HG03378 (cell line): ENCODE results near the gene WDR49.

Experiments
- ATAC-seq: cut with Tn5 transposase; IDR thresholded peaks from one replicate; pipeline ENCODE4 v1.9.1; 2021; ENCODE audit warnings: mild to moderate bottlenecking, moderate library complexity; ENCODE audit not compliant: unreplicated experiment

The WDR49 gene

DNA sequence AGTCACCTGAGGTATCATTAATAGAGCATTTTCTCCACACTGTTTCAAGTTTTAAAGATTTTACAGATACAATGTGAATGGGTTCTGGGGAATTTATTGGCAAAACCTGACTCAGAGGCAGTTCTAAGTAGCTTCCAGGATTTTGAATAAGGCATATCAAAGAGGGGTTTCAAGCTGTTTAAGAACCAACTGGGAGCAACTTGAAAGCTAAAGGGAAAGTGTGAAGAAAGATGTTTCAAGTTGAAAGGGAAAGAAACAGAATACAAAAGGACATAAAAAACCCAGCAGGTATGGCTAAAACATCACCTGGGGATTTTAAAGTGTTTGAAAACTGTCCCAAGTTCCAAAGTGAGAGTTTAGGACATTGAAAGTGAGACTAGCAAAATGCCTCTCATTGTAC is 162.1 kb downstream of the WDR49 start:
- no peak for ATAC-seq

DNA sequence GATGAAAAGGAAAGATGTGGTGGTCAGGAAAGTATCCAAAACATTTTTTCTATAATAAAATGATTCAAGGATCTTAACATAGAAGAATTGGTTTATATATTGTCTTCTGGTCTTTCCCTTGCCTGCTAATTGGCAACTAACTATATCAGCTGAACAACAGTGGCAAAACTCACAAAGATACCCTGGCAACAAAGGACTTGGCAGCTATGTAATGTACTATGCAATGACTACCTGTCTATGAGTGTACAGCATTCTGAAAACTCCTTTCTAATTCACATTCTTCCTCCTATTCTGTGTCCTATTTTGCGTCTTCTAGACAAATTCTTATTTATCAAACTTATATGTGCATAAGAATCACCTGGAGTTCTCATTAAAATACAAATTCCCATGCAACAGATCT is 164.2 kb downstream of the WDR49 start:
- ATAC-seq: no peak

DNA sequence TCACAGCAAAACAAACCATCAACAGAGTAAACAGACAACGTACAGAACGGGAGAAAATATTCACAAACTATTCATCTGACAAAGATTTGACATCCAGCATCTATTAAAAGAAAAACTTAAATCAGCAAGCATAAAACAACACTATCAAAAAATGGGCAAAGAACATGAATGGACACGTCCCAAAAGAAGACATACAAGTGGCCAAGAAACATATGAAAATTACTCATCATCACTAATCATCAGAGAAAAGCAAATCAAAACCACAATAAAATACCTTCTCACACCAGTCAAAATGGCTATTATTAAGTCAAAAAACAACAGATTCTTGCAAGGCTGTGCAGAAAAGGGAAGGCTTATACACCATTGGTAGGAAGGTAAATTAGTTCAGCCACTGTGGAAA is 166.2 kb downstream of the WDR49 start:
- no peak for ATAC-seq

DNA sequence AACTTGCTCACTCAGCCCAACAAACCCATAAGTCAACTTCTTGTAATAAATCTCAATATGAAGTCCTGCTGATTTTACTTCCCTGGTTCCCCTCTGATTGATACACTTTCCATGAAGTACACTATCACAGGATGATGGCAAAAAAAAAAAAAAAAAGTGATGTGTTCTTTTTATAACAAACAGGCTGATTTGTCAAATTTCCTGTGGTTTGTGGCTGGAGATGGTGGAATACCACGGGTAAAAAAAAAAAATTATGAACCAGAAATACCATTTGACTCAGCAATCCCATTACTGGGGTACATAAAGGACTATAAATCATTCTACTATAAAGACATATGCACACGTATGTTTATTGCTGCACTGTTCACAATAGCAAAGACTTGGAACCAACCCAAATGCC is 169.2 kb downstream of the WDR49 start:
- ATAC-seq: no peak

DNA sequence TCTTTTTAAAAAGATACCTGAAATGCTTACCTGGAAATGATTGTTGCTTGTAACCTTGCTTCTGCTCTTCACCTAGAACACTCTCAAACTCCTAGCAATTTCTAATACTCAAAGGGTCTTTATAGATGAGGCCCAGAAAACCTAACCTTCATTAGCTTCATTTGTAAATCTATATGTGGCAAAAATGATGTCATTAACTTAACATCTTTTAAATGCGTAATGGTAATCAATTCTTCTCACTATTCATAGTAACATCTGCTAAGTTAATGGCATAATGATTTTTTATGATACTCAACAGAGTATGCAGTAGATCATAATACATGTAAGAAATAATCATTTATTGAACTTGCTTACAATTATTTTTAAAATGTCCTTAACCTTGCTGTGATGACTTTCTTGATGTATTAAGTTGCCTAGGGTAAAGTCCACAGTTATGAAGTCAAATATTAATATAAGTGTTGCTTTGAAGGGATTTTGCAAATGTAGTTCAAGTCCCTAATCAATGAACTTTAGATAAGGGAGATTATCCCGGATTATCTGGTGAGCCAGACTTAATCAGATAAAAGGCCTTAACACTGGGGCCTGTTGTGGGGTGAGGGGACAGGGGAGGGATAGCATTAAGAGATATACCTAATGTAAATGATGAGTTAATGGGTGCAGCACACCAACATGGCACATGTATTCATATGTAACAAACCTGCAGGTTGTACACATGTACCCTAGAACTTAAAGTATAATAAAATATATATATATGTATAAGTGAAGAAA is 169.8 kb downstream of the WDR49 start:
- ATAC-seq: no peak

DNA sequence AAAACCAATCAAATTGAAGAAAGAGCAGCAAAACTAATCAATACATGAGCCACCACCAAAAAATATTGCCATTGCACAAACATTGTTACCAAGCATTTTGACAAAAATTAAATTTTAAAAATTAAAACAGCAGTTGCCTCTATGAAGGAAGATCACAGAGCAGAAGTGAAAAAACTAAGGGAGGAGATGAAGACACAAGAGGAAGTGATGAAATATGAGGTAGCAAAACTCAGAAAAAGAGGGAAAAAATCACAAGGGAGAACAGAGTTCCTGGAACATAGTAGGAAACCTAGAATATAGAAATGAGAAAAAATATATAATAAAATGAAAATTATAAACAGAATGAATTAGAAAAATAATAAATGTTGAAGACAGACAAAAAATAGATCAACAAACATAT is 172.6 kb downstream of the WDR49 start:
- no peak for ATAC-seq

DNA sequence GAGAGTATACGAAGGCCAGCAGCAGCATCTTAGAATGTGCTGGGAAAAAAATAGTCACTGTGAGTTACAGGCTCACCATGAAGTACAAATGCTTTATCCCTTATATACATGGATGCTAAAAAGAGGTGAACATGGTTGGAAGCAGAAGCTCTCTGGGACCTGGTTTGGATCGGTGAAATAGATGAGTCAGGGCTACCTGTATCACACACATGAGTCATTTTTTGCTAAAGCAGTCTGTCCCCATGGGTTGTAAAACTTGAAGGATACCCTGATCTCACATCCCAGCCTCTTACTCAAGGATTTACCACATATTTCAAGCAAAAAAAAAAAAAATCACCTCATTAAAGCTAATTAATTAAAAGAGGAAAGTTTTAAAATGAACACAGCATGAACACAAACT is 173.0 kb downstream of the WDR49 start:
- no peak for ATAC-seq

DNA sequence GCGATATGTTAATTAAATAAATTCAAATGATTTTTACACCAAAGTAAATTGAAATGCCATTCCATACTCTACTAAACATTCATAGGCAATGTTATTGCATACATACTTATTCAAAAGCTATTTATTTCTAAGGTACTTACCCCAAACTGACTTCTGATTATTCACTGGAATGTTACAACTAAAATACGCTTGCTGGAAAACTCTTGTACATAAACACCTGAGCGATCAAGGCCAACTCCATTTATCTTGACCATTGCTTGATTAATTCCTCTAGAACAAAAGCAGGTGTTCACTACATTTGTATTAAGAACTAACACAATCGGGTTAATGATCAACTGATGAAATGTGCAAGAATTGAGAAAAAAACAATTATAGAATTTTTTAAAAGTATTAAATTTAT is 179.9 kb downstream of the WDR49 start, which contains the start of gene SERPINI2:
TSS of gene SERPINI2 (minus strand) at position 180 of the 400 bp plus-strand sequence. CDS start 2,208 bp downstream, outside the sequence.
- ATAC-seq: no peak

DNA sequence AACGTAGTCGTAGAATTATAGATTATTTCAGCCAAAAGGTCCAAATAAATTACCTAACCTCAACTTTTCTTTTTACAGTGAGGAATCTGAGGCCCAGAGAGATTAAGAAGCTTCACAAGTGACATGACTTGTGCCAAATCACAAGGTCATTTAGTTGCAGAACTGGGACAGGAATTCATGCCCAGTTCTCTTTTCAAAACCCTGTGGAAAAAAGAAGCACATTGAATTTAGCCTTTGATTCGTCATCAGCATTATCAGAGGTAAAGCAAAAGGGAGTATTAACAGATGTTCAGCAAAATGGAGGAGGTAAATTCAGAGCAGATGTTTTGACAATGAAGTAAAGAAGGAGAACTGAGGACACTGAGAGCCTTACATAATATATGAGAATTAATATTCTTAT is 184.4 kb downstream of the WDR49 start:
- no peak for ATAC-seq

DNA sequence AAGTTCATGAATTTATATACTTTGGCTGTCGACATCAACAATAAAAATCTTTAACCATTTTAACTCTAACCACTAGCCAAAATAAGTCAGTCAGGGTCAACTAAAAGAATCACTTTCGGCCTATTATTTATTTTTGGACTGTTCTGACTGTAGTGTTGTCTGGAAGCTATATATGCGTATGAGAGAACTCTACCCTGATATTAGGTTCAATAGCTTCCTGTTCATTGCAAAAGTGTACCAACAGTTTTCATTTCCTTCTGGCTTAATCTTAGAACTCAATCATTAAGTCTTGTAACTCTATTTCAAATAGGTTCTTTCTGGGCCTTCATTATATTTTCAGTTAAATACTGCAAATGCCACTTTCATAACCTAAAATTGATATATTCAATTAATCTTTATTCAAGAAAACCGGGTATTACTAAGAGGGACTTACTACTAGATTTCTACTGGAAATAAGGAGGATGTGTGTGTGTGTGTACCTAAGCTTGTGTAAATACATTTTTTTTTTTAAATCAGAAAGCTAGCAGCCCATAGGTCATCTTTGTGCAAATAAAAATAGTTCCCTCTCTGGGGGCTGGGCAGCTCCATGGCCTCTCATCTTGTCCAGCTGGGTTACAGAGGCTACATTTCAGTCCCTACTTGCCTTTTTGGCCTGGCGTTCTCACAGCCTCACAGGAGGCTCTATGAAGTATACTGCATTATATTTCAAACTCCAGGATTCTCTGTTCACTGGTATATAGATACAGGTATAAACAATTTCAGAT is 185.7 kb downstream of the WDR49 start:
- ATAC-seq: no peak

DNA sequence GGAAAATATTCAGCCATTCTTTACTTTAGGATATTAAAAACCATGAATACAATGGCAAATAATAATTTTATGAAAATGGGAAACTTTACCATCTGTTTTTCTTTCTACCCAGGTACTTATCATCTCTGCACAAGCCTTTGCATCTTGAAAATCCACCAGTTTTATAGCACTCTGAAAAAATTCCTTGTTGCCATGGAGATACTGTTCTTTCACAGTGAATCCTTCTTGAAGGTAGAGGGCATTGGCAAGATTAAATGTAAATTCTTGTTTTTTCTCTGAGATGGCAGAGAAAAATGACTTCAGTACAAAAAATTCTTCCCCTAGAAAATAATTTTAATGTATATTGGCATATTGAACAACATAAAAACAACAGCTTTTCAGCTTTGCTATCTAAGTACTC is 186.8 kb downstream of the WDR49 start:
- ATAC-seq: no peak

DNA sequence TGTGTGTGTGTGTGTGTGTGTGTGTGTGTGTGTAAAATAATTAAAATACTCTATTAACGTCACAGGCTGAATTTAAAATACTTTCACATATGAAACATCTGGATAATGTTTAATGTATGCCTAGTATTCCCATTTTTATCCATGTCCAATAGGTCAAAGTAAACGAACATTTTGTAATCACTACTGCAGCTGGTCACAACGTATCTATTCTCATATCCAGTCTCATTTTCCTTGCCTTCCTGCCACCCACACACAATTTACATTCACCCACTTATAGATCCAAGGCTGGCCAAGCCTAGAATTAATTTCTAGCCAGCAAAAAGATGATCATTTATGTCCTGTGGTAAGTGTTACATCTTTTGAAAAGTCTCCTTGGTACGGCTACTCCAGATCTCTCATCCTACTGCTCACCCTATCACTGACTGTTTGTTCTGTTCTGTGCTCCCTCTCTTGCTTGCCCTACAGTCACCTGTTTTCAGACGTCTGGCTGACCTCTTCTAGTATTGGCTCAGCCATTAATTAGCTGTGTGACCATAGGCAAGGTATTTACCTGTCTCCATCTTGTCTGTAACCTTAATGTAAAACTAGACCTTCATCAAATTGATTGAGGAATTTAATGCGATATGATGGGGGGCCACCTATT is 197.5 kb downstream of the WDR49 start:
- no peak for ATAC-seq

DNA sequence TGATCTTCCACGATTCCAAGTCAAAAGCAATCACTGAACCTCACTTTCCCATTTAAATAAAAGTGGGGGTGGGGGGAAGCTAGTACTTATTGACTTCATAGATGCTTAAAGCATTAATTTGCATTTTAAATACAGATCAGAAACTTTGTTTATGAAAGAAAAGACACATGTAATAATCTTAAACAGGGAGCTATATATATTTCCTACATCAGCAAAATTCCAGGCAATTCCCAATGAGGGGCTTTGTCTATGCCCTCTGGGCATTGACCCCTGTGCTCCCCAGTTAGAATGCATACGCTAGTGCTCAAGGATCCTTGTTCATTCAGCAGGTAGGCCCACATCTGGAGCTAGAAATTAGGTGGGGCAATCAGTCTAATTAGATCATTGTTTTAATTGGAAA is 199.9 kb downstream of the WDR49 start:
- ATAC-seq: no peak

DNA sequence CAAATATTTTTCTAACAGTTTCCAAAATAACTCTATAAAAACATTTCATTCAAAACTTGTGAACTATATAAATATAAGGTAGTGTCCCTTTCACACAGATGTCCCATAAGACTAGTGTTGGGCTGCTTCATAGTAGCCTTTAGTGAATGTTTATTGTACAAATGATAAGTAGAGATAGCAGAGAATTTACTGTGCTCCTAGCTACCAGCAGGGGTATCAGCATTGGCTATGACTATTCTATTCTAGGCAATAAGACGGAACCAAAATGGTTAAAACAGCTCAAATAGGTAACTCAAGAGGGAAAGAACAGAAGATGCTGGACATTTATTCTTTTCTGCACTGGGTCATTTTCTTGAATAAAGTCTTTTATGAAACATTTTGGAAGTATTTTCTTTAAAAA is 202.5 kb downstream of the WDR49 start:
- ATAC-seq: no peak

DNA sequence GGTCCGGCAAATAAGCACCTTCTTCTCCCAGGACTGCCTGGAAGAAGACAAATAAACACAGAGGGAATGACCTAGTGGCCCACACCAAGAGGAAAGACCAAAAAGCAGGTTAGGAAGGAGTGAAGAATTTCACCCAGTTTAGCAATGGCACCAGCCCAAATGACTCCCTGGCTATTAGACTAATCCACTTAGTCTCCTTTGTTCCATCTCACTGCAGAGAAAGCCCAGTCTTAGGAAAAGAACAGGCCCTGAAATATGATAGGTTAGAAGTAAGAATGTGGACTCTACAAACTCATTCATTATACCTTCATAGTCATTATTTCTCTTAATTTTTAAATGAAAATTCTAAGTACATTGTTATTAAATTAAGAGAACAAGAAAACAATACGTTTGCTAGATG is 203.1 kb downstream of the WDR49 start:
- ATAC-seq: no peak

DNA sequence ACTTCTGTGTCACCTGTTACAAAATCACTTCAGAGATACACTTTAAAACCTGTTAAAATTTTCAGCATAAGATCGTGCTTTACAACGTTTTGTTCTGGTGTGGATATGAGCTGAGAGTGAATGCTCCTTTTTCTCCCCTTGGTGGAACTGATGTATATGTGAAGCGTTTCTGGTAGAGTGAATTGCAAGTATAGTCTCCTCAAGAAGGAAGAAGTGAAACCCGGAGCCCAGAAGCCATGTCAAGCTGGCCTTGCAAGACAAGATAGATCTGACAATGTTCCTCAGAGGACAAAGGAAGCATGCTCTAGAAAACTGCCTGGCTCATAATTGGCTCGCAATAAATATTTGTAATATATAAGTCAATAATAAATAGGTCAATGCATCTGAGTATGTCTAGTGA is 203.5 kb downstream of the WDR49 start:
- ATAC-seq: no peak

DNA sequence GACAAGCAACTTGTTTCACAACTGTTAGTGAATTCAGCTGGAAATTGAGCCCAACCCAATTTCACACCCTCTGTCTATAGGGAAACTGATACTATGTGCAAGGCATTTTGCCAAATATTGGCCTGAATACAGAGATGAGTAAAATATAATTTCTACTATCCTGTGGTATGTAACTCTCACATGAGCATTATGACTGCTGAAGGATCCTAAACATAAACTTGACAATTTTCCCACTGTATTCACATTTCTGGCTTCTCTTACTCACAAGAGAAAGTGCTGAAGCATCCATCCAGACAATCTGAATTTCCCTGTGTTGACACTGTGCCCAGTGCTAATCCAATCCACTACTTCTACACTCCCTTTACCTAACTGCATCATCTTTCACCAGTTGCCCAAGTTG is 208.3 kb downstream of the WDR49 start:
- ATAC-seq: no peak

DNA sequence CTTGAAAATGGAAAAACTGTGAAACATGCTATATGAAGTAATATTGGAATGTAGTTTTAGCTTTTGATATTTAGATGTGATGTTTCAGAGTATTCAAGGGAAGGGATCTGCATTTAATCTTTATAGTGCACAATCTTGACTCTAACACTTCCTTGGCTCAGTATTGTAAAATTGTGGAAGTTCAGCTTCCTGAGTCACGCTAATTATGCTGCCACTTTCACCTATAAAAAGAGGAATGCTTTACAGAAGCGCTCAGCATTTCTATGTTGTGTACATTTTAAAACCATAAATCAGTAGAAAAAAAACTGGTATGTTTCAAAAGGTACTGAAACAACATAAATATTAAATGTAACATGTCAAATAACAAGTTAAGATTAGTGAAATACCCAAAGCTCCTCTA is 212.5 kb downstream of the WDR49 start:
- no peak for ATAC-seq

DNA sequence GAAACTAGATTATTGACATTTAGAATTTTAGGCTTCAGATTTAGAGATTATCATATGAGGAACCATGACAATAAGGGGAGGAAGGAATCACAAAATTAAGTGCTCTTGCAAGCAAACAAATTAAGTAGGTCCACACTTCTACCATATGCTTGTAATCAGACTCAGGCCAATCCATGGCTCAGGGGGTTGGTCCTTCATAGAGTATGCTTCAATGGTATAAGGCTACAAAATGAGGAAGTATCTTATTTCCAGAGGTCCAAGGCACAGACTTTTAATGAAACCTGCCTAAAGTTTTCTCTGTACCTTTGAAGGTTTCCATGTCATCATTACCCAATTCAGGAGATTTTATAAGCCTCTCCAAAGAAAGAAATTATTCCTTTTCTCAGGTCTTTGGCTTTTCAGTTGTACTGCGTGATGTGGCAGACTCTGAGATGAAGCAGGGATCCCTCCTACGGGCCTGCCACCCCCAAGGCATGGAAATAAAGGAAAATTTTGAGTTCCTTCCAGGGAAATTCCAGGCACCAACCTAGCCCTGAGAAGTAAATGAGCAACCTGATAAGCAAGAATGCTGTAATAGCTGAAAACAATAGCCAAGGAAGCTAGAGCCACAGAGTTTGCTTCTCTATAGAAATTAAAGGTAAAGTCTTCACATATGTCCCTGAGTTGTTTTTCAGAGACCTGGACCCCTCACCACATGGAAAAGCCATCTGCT is 216.2 kb downstream of the WDR49 start:
- ATAC-seq: no peak
